A172 (cell line): ENCODE results near the gene SYCE1. TPM values are rescaled to one million over a fixed set of nuclear protein-coding genes. Genes with fewer than 3 reads are reported as not detected.

ENCODE experiments used
- DNase-seq: peaks from one replicate; pipeline ENCODE4 v3.0.0-alpha.2; 2015; ENCODE audit warnings: low spot score
- total RNA-seq: library from RNA; depleted of rRNA; stranded (reverse); fragments of >200 nt; shearing (Covaris generic); gene quantifications from 2 replicates; pipeline ENCODE4 v1.2.3, GENCODE V29; 2014; rRNA removed

Gene SYCE1
- total RNA-seq, 1 experiment from 2014 or later, result not detected

DNA sequence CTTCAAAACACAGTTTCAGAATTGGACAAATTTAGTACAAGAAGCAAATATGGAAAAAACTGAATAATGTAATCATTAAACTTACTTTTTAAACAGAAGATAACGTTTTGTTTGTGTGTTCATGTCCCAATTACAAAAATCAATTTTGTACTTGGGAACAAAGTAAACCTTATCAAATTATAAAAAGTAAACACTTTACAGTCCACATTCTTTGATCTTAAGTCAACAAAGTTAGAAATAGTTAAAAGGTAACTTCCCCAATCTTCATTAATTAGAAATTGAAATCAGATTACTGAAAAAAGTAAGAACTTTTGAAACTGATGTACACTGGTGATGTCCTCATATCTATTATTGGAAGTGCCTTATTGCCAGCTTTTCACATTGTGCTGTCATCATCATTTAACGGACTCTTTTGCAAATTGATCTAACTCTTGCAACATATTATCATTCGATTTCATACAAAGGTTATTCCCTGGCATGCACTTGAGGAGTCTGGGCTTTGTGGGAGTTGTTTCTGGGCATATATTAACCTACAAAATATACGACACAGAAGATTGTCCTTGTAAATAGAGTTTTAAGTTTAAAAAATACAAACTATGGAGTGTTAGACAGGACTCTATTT, 53.4 kb downstream of the SYCE1 start:
- DNase-seq, result no peak

DNA sequence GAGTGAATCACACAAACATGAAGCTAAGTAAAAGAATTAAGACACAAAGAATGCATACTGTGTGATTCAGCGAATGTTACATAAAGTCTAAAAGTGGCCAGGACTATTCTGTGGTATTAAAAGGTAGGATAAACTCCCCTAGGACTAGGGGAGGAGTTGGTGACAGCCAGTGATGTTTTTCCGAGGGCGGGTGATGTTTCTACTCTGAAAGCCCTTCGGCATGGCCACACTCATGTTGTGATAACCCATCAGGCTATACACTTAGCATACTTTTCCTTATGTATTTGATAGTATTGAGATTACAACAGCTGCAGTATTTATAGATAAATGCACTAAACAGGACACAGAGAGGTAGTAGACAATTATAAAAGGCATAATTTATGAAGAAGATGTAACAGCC, 54.0 kb downstream of the SYCE1 start:
- no peak for DNase-seq

DNA sequence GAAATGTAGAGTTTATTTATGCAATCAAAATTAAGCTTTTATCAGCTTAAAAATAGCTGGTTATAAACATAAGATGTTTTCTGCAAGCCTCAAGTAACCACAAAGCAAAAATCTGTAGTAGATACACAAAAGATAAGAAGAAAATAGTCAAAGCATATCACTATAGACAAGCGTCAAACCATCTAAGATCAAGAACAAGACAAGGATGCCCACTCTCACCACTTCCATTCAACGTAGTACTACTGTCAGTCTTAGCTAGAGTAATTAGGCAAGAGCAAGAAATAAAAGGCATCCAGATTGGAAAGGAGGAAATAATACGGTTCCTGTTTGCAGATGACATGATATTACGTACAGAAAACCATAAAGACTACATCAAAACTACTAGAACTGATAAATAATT, 55.7 kb downstream of the SYCE1 start:
- DNase-seq, result no peak

Other genes with a start within 250 kb of the SYCE1 start
- not detected in 2 replicates for gene CALY, start 228.7 kb downstream of the SYCE1 start, total RNA-seq
- gene PRAP1, start 218.2 kb downstream of the SYCE1 start, total RNA-seq, result 0.60 TPM in 1 of 2 replicates, not detected in the other
- 6.6 and 9.6 TPM in 2 replicates for gene FUOM, start 207.6 kb downstream of the SYCE1 start, total RNA-seq
- gene ECHS1, start 192.2 kb downstream of the SYCE1 start, total RNA-seq, result 102 and 108 TPM in 2 replicates
- gene PAOX, start 186.3 kb downstream of the SYCE1 start, total RNA-seq, result 5.3 and 6.1 TPM in 2 replicates
- 13.7 and 20.4 TPM in 2 replicates for gene MTG1, start 171.4 kb downstream of the SYCE1 start, total RNA-seq
- not detected in 2 replicates for gene SPRN, start 141.0 kb downstream of the SYCE1 start, total RNA-seq
- gene SCART1, start 111.6 kb downstream of the SYCE1 start, total RNA-seq, result not detected in 2 replicates
- gene CYP2E1, start 38.2 kb downstream of the SYCE1 start, total RNA-seq, result not detected in 2 replicates
- gene FRG2B, start 61.2 kb upstream of the SYCE1 start, total RNA-seq, result not detected in 2 replicates